Measurements from ENCODE around the gene ZNF148. TPM values are rescaled to one million over a fixed set of nuclear protein-coding genes. Genes with fewer than 3 reads are reported as not detected.

The ZNF148 gene
- polyA plus RNA-seq, 2 of the 4 experiments (the other 2 are of a cell fraction) = 9.9 to 26.5 TPM

GRCh38 chr3:125381314-125381713 lies 6.2 kb upstream of the ZNF148 start:
- CTCF ChIA-PET = interaction anchor here (0.9 kb wide), 1 partner anchor 11 kb away, joined by 4 read pairs; no protein-coding TSS in a partner anchor
- FAIRE-seq (no peak), ATAC-seq (no peak), DNase-seq (ENCODE audit: low read depth in 1 of 2, low spot score in 1 of 2) (no peak)
- POLR2A ChIA-PET = interaction anchor here (0.6 kb wide), 1 partner anchor 199 kb away, joined by 3 read pairs; no protein-coding TSS in a partner anchor
- TF ChIP-seq ELK1 (IDR thresholded peaks at IDR 0.05; ENCODE audit: low read depth, low read length) (no peak), SMC3 (IDR thresholded peaks at IDR 0.05) (no peak), SREBF2 (IDR thresholded peaks at IDR 0.05) (no peak), ZFP36 (IDR thresholded peaks at IDR 0.05; ENCODE audit: borderline replicate concordance, partially characterized antibody) (no peak), PHF8 (IDR thresholded peaks at IDR 0.05; ENCODE audit: borderline replicate concordance, low read depth) (no peak), NPAS2 (CRISPR knock-in tag; IDR thresholded peaks at IDR 0.05; ENCODE audit: borderline replicate concordance) (no peak)
- no peaks in the 10 kb centered on the region for H3K9me3 ChIP-seq
- H3K27ac ChIP-seq = no peak overlapping the region
- no peak overlapping the region for H3K4me2 ChIP-seq
- WGBS (ENCODE audit: missing lambda C conversion rate) = 37% methylated on average over 2 of the region's 2 CpGs
- peaks cover 5% of the 10 kb centered on the region for H3K4me1 ChIP-seq
- H3K4me3 ChIP-seq = no peak overlapping the region

GRCh38 chr3:125379483-125379882 lies 4.4 kb upstream of the ZNF148 start:
- ChIA-PET POLR2A (no interaction called here), CTCF (interaction anchor here (1.1 kb wide), 1 partner anchor 107 kb away, joined by 4 read pairs; no protein-coding TSS in a partner anchor)
- WGBS (ENCODE audit: missing lambda C conversion rate) = 85% methylated on average over 2 of the region's 2 CpGs

More at GRCh38 chr3:125379483-125379882, 4.4 kb upstream of the ZNF148 start:
- Histone ChIP-seq H3K27ac (no peak overlapping the region), H3K9me3 (no peaks in the 10 kb centered on the region), H3K4me1 (peaks cover 8% of the 10 kb centered on the region), H3K4me3 (no peak overlapping the region), H3K4me2 (no peak overlapping the region)
- ATAC-seq = no peak
- DNase-seq (ENCODE audit: low read depth in 1 of 2, low spot score in 1 of 2) = no peak
- no peak for TF ChIP-seq GATA3 (IDR thresholded peaks at IDR 0.05; ENCODE audit: borderline replicate concordance)
- TF ChIP-seq KDM5A (IDR thresholded peaks at IDR 0.05) = no peak
- TF ChIP-seq EHMT2 (IDR thresholded peaks at IDR 0.05; ENCODE audit: low read depth) = no peak
- TF ChIP-seq ELK1 (IDR thresholded peaks at IDR 0.05; ENCODE audit: low read depth, low read length) = no peak
- no peak for TF ChIP-seq NFE2L2 (conservative IDR thresholded peaks at IDR 0.05; ENCODE audit: low read length)
- TF ChIP-seq BCL3 (IDR thresholded peaks at IDR 0.05) = no peak
- TF ChIP-seq FOSB (CRISPR knock-in tag; IDR thresholded peaks at IDR 0.05) = no peak
- no peak for TF ChIP-seq CHD4 (IDR thresholded peaks at IDR 0.05; ENCODE audit: borderline replicate concordance)
- no peak for TF ChIP-seq PHF8 (IDR thresholded peaks at IDR 0.05; ENCODE audit: borderline replicate concordance, low read depth)
- no peak for TF ChIP-seq RNF2 (IDR thresholded peaks at IDR 0.05; ENCODE audit: borderline replicate concordance, low read depth)
- no peak for TF ChIP-seq ZSCAN20 (CRISPR knock-in tag; IDR thresholded peaks at IDR 0.05)
- TF ChIP-seq HOXB13 (CRISPR knock-in tag; IDR thresholded peaks at IDR 0.05; ENCODE audit: low read depth) = no peak
- no peak for TF ChIP-seq CEBPB (IDR thresholded peaks at IDR 0.05)
- TF ChIP-seq CHD2 (IDR thresholded peaks at IDR 0.05; ENCODE audit: low read length, partially characterized antibody) = no peak
- no peak for TF ChIP-seq HOXA7 (CRISPR knock-in tag; IDR thresholded peaks at IDR 0.05)
- TF ChIP-seq POLR2A (IDR thresholded peaks at IDR 0.05; ENCODE audit: low read length) = no peak
- no peak for TF ChIP-seq RCOR1 (IDR thresholded peaks at IDR 0.05; ENCODE audit: low read depth, low read length)
- TF ChIP-seq CBX8 (IDR thresholded peaks at IDR 0.05) = no peak
- TF ChIP-seq ZC3H11A (IDR thresholded peaks at IDR 0.05) = no peak
- TF ChIP-seq USF2 (IDR thresholded peaks at IDR 0.05) = no peak
- FAIRE-seq = no peak
